Limb (tissue), 2 donors: Measurements from ENCODE around the gene RWDD3.

ENCODE experiments used
- DNase-seq, 2 donors: peaks; one replicate each; pipeline ENCODE4 v3.0.0-alpha.2; 2016; ENCODE audit errors: extremely low spot score in 2 of 2

The RWDD3 gene

DNA sequence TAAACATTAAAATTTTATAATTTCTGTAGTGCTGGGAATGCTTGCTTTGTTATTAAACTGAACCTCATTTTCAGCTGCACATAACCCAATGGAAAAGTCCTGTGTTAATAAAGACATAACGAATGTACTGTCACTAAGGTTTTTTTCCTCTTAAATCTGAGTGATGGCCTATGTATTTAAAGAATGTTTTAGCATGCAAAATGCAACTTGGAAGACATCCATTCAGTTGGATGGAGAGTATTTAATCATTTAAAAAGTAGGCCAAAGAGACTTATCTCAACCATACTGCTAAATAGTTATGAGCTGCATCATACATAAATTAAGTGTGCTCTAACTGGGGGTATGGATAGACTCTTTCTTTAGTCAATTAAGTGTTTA is 48.5 kb downstream of the RWDD3 start:
- DNase-seq = no peak

DNA sequence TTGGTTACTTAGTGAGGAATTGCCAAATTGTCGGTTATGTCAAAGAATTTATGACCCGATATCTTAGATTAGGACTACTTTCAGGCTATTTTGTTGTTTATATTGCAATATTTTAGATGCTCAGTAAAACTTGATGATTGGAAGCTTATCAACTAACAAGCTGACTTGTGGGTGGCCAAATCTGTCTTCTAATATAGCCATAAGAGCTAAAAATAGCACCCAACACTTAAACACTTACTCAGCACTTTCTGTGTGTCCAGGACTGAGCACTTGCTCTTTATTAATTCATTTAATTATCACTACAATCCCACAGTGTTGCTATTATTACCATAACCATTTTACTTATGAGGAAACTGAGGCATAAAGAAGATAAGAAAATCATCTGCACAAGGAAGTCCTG is 50.4 kb downstream of the RWDD3 start:
- DNase-seq = no peak

DNA sequence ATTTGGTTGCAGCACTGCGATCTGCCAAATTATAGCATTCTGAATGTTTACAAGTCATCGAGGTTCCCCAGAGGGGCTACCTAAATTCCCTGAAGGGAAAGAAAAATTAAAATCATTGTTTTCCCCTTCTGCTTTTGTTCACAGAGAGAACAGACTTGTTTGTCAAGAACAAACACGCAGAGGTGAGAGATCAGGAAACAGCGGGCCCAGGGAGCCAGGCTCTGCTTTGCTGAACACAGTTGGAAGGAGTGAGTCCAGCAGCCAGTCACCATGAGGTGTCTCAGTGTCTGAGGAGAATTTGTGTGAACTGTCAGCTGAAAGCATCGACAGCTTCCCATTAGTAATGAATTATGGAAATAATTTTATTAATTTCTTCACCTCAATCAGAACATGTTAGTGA is 52.5 kb downstream of the RWDD3 start:
- no peak for DNase-seq

DNA sequence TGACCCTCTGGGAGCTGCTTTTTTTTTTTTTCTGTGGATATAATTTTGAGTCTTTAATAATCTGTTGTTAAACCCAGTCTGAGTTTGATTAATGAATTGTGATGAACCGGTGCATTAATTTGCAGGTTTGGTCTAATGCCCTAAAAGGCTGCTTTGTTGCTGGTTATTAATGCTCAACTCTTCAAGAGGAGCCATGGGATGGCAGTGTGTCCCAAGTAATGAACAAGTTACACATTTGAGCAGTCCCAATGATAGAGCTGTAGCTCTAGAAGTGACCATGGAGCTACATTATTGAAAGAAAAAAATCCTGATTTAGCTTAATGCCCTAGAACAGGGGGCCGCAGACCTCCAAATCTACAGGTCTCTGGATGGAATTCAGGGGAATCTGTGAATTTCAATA is 53.1 kb downstream of the RWDD3 start:
- no peak for DNase-seq

DNA sequence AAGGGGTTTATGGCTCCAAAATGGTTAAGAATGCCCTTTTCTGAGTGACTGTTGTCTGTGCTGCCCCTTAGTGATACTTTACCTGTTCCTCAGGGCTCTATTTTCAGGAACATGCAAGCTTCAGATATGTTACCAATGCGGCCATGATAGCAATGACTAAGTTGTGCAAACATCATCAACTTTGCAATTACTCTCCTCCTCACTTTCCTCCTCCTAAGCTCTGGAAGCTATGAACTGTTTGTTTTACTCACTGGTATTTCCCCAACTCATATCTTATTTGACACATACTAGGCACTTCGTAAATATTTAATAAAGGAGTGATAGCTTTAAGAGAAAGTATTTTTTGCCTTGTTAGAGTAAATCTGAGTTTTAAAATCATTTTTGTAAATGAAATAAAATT is 53.8 kb downstream of the RWDD3 start:
- DNase-seq = no peak
